Measurements from ENCODE around the gene LRPAP1. TPM values are rescaled to one million over a fixed set of nuclear protein-coding genes. Genes with fewer than 3 reads are reported as not detected.

Gene LRPAP1
- polyA plus RNA-seq, 2 of the 4 experiments (the other 2 are of a cell fraction): 64.3 to 81.1 TPM

DNA sequence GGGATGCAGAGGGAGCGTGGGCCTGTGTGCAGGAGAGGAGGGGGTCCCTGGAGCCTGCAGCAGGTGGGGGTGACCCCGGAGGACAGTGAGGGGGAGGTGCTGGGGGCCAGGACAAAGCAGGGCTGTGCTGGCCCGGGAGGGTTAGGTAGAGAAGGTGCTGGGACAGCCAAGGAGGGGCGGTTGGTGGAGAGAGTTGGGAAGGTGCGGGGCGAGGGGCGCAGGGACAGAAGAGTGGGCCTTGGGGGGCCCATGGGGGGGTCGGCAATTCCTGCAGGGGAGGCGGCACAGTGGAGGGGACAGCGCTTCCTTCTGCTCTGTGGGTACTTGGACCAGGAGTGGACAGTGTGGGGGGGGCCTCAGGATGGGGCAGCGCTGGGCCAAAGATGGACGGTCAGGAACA, 32.5 kb downstream of the LRPAP1 start:
- Histone ChIP-seq H3K4me2 (no peak overlapping the region), H3K27ac (no peak overlapping the region), H3K4me3 (no peak overlapping the region), H3K9me3 (no peaks in the 10 kb centered on the region), H3K4me1 (no peaks in the 10 kb centered on the region)
- no peak for TF ChIP-seq POLR2A (IDR thresholded peaks at IDR 0.05; ENCODE audit: low read length)
- no peak for TF ChIP-seq JUNB (IDR thresholded peaks at IDR 0.05)
- TF ChIP-seq NPAS2 (CRISPR knock-in tag; IDR thresholded peaks at IDR 0.05; ENCODE audit: borderline replicate concordance): no peak
- TF ChIP-seq NR3C1 (IDR thresholded peaks at IDR 0.05): no peak
- TF ChIP-seq RNF2 (IDR thresholded peaks at IDR 0.05; ENCODE audit: borderline replicate concordance, low read depth): no peak
- TF ChIP-seq RFX5 (IDR thresholded peaks at IDR 0.05): no peak
- no peak for TF ChIP-seq ZC3H11A (IDR thresholded peaks at IDR 0.05)
- no peak for TF ChIP-seq ZNF302 (CRISPR knock-in tag; IDR thresholded peaks at IDR 0.05)
- TF ChIP-seq, protein P1, sequence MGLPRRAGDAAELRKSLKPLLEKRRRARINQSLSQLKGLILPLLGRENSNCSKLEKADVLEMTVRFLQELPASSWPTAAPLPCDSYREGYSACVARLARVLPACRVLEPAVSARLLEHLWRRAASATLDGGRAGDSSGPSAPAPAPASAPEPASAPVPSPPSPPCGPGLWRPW (IDR thresholded peaks at IDR 0.05): no peak
- TF ChIP-seq, protein P2, sequence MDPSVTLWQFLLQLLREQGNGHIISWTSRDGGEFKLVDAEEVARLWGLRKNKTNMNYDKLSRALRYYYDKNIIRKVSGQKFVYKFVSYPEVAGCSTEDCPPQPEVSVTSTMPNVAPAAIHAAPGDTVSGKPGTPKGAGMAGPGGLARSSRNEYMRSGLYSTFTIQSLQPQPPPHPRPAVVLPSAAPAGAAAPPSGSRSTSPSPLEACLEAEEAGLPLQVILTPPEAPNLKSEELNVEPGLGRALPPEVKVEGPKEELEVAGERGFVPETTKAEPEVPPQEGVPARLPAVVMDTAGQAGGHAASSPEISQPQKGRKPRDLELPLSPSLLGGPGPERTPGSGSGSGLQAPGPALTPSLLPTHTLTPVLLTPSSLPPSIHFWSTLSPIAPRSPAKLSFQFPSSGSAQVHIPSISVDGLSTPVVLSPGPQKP (IDR thresholded peaks at IDR 0.05; ENCODE audit: low read depth, low read length): no peak
- no peak for TF ChIP-seq HOXA7 (CRISPR knock-in tag; IDR thresholded peaks at IDR 0.05)
- TF ChIP-seq MAZ (IDR thresholded peaks at IDR 0.05; ENCODE audit: borderline replicate concordance, low read depth, low read length): no peak
- TF ChIP-seq, protein P3, sequence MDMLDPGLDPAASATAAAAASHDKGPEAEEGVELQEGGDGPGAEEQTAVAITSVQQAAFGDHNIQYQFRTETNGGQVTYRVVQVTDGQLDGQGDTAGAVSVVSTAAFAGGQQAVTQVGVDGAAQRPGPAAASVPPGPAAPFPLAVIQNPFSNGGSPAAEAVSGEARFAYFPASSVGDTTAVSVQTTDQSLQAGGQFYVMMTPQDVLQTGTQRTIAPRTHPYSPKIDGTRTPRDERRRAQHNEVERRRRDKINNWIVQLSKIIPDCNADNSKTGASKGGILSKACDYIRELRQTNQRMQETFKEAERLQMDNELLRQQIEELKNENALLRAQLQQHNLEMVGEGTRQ (IDR thresholded peaks at IDR 0.05): no peak
- TF ChIP-seq RCOR1 (IDR thresholded peaks at IDR 0.05; ENCODE audit: low read depth, low read length): no peak
- no peak for TF ChIP-seq JUN (IDR thresholded peaks at IDR 0.05)
- TF ChIP-seq TFCP2L1 (CRISPR knock-in tag; IDR thresholded peaks at IDR 0.05): no peak
- WGBS (ENCODE audit: missing lambda C conversion rate): 95% methylated on average over 7 of the region's 12 CpGs
- POLR2A ChIA-PET: no interaction called here
- FAIRE-seq: no peak
- DNase-seq (ENCODE audit: low read depth in 1 of 2, low spot score in 1 of 2): no peak
- CTCF ChIA-PET: no interaction called here
- no peak for ATAC-seq

DNA sequence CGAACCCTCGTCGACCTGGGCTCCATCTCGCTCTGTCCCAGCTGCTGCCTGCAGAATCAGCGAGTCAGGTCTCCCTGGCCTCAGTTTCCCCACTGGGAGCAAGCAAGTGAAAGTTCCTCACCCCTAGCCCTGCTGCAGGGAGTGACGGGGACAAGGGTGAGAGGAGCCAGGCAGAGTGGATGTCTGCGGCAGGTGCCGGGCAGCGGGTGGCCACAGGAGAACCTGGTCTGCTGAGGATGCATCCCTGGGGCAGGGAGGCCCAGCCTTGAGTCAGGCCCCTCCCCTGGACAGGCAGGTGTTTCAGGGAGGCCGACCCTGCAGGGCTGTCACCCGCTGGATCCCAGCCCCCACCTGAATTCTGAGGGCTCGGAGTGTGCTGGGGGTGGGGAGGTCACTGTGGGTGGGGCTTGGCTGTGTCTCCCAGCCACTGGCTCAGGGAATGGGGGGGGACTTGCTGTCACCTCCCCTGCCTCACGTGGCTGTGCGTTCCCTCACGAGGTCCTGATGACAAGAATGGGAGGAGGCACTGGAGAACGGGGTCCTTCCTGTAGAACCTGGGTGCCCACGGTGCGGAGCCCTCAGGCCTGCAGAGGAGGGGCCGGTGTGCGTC, 33.2 kb downstream of the LRPAP1 start:
- CTCF ChIA-PET: no interaction called here
- H3K4me3 ChIP-seq: no peak overlapping the region

DNA sequence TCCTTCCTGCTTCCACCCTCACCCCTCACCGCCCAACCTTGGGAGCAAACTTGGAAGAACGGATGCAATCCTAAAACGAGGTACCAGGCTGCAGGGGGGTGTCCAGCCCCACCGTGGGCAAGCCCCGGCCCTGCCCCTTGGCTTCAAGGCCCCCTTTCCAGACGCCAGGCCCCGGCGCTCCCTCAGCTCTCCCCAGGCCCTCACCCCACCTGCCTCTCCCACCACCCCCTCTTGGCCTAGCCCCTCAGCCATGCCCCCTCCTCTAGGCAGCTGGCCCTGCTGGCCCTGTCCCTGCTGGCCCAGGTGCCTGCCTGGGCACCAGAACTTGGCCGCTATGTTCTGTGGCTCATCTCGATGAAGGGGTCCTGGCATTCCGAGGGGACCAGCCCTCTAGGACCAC, 33.8 kb downstream of the LRPAP1 start:
- 85% methylated on average over 6 of the region's 11 CpGs for WGBS (ENCODE audit: missing lambda C conversion rate)
- CTCF ChIA-PET: no interaction called here

More for the DNA sequence above, 33.2 kb downstream of the LRPAP1 start:
- POLR2A ChIA-PET: no interaction called here
- no peak overlapping the region for H3K4me2 ChIP-seq
- no peak overlapping the region for H3K27ac ChIP-seq
- no peaks in the 10 kb centered on the region for H3K9me3 ChIP-seq
- FAIRE-seq: no peak
- DNase-seq (ENCODE audit: low read depth in 1 of 2, low spot score in 1 of 2): no peak
- ATAC-seq: no peak
- TF ChIP-seq, protein P3 (IDR thresholded peaks at IDR 0.05): no peak
- TF ChIP-seq FOSL2 (IDR thresholded peaks at IDR 0.05): no peak
- no peak for TF ChIP-seq FOSL2 (CRISPR knock-in tag; IDR thresholded peaks at IDR 0.05)
- TF ChIP-seq NPAS2 (CRISPR knock-in tag; IDR thresholded peaks at IDR 0.05; ENCODE audit: borderline replicate concordance): no peak
- TF ChIP-seq RNF2 (IDR thresholded peaks at IDR 0.05; ENCODE audit: borderline replicate concordance, low read depth): no peak
- TF ChIP-seq EHMT2 (IDR thresholded peaks at IDR 0.05; ENCODE audit: low read depth): no peak
- WGBS (ENCODE audit: missing lambda C conversion rate): 90% methylated on average over 2 of the region's 20 CpGs
- H3K4me1 ChIP-seq: no peaks in the 10 kb centered on the region

More for the DNA sequence above, 33.8 kb downstream of the LRPAP1 start:
- Histone ChIP-seq H3K4me2 (no peak overlapping the region), H3K9me3 (no peaks in the 10 kb centered on the region), H3K4me3 (no peak overlapping the region), H3K27ac (no peak overlapping the region), H3K4me1 (no peaks in the 10 kb centered on the region)
- POLR2A ChIA-PET: no interaction called here
- no peak for DNase-seq (ENCODE audit: low read depth in 1 of 2, low spot score in 1 of 2)
- TF ChIP-seq EHMT2 (IDR thresholded peaks at IDR 0.05; ENCODE audit: low read depth) (no peak), FOSB (CRISPR knock-in tag; IDR thresholded peaks at IDR 0.05) (no peak), EP300 (IDR thresholded peaks at IDR 0.05) (no peak), TP53 (CRISPR knock-in tag; IDR thresholded peaks at IDR 0.05) (no peak), MAZ (IDR thresholded peaks at IDR 0.05; ENCODE audit: borderline replicate concordance, low read depth, low read length) (no peak), HOXA7 (CRISPR knock-in tag; IDR thresholded peaks at IDR 0.05) (no peak), POLR2A (IDR thresholded peaks at IDR 0.05; ENCODE audit: low read length) (no peak), GATA3 (IDR thresholded peaks at IDR 0.05; ENCODE audit: borderline replicate concordance) (no peak), KDM5A (IDR thresholded peaks at IDR 0.05) (no peak)
- TF ChIP-seq, protein P4, sequence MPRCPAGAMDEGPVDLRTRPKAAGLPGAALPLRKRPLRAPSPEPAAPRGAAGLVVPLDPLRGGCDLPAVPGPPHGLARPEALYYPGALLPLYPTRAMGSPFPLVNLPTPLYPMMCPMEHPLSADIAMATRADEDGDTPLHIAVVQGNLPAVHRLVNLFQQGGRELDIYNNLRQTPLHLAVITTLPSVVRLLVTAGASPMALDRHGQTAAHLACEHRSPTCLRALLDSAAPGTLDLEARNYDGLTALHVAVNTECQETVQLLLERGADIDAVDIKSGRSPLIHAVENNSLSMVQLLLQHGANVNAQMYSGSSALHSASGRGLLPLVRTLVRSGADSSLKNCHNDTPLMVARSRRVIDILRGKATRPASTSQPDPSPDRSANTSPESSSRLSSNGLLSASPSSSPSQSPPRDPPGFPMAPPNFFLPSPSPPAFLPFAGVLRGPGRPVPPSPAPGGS (IDR thresholded peaks at IDR 0.05): no peak
- TF ChIP-seq, protein P5, sequence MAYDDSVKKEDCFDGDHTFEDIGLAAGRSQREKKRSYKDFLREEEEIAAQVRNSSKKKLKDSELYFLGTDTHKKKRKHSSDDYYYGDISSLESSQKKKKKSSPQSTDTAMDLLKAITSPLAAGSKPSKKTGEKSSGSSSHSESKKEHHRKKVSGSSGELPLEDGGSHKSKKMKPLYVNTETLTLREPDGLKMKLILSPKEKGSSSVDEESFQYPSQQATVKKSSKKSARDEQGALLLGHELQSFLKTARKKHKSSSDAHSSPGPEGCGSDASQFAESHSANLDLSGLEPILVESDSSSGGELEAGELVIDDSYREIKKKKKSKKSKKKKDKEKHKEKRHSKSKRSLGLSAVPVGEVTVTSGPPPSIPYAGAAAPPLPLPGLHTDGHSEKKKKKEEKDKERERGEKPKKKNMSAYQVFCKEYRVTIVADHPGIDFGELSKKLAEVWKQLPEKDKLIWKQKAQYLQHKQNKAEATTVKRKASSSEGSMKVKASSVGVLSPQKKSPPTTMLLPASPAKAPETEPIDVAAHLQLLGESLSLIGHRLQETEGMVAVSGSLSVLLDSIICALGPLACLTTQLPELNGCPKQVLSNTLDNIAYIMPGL (CRISPR knock-in tag; IDR thresholded peaks at IDR 0.05; ENCODE audit: borderline replicate concordance): no peak
- TF ChIP-seq, protein P3 (IDR thresholded peaks at IDR 0.05): no peak
- no peak for FAIRE-seq
- no peak for ATAC-seq
